Cardiac muscle cell (in vitro differentiated cells and primary cell): ENCODE measurements around the gene H19. TPM values are rescaled to one million over a fixed set of nuclear protein-coding genes. Genes with fewer than 3 reads are reported as not detected.
A peak's percentile ranks its signal among the peaks of the same experiment; 100 is the strongest.

Source experiments
- DNase-seq, 2 donors: peaks; one replicate each; pipeline versions ENCODE4 v3.0.0 to v3.0.0-alpha.2; 2010 to 2017; ENCODE audit warnings: low read depth in 1 of 2, low spot score in 1 of 2
- H3K27ac ChIP-seq: fragments of 200-600 bp; sonication (generic); 2 replicates; pipeline ENCODE4 v1.5.1; 2016
- H3K27me3 ChIP-seq: fragments of 200-600 bp; sonication (generic); 2 replicates; pipeline ENCODE4 v1.6.0; 2016; ENCODE audit warnings: control low read depth
- H3K36me3 ChIP-seq: fragments of 200-600 bp; sonication (generic); 2 replicates; pipeline ENCODE4 v1.5.1; 2016; ENCODE audit warnings: control low read depth
- H3K4me1 ChIP-seq: fragments of 200-600 bp; sonication (generic); 2 replicates; pipeline ENCODE4 v1.8.1; 2017; ENCODE audit warnings: low read depth, mild to moderate bottlenecking, mixed run types
- H3K4me3 ChIP-seq: fragments of 200-600 bp; sonication (generic); 2 replicates; pipeline ENCODE4 v1.5.1; 2016; ENCODE audit warnings: mild to moderate bottlenecking
- H3K9me3 ChIP-seq: fragments of 200-600 bp; sonication (generic); 2 replicates; pipeline ENCODE4 v1.5.1; 2017; ENCODE audit warnings: low read depth, mild to moderate bottlenecking, control low read depth
- polyA plus RNA-seq: library from polyadenylated mRNA; unstranded; fragments of >200 nt; fragmentation: Nextera tagmentation; extraction: Ambion mirVana; gene quantifications from 2 replicates; pipeline ENCODE4 v1.2.1, GENCODE V29; 2016
- total RNA-seq: library from RNA; depleted of rRNA; stranded (reverse); fragments of >200 nt; gene quantifications from 2 replicates; pipeline ENCODE4 v1.2.3, GENCODE V29; 2016
- TF ChIP-seq, protein P1 (sequence below): IDR thresholded peaks from 2 replicates; pipeline ENCODE4 v1.5.1; 2012; ENCODE audit warnings: low read depth, mild to moderate bottlenecking, low read length

Gene H19
- total and polyA plus RNA-seq, 2 experiments from 2014 or later: 27.7 to 316 TPM

DNA sequence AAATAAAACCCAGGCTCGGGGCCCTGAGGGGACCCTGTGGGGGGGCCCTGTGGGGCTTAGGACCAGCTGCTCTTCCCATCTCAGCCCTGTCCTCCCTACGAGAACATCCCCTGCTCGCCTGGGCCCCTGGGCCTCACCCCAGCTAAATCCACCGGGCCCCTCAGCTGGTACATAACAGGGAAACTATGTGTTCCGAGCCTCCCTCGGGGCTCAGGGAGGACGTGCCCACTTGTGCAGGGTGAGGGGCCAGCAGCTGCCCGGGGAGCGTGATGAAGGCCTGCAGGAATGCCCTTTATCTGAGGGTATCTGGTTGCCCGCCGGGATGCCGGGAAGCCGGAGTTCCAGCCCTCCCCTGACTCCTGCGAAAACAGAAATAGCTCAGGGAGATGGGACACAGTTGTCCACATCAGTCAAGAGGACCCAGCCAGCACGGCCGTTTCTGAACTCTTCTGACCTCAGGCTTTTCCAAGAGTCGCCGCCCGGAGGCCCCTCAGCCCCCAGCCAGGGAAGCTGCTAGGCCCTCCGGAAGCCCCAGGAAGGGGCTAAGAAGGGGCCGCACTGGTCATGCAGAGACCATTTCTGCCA is 29.9 kb downstream of the H19 start:
- H3K4me3 ChIP-seq: no peak overlapping the region
- TF ChIP-seq, protein P1, sequence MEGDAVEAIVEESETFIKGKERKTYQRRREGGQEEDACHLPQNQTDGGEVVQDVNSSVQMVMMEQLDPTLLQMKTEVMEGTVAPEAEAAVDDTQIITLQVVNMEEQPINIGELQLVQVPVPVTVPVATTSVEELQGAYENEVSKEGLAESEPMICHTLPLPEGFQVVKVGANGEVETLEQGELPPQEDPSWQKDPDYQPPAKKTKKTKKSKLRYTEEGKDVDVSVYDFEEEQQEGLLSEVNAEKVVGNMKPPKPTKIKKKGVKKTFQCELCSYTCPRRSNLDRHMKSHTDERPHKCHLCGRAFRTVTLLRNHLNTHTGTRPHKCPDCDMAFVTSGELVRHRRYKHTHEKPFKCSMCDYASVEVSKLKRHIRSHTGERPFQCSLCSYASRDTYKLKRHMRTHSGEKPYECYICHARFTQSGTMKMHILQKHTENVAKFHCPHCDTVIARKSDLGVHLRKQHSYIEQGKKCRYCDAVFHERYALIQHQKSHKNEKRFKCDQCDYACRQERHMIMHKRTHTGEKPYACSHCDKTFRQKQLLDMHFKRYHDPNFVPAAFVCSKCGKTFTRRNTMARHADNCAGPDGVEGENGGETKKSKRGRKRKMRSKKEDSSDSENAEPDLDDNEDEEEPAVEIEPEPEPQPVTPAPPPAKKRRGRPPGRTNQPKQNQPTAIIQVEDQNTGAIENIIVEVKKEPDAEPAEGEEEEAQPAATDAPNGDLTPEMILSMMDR: no peak
- peak overlapping the region; percentile 69 for H3K27ac ChIP-seq
- no peaks in the 10 kb centered on the region for H3K4me1 ChIP-seq
- no peaks in the 10 kb centered on the region for H3K9me3 ChIP-seq
- no peak for DNase-seq
- no peaks in the 10 kb centered on the region for H3K27me3 ChIP-seq
- no peaks in the 10 kb centered on the region for H3K36me3 ChIP-seq

DNA sequence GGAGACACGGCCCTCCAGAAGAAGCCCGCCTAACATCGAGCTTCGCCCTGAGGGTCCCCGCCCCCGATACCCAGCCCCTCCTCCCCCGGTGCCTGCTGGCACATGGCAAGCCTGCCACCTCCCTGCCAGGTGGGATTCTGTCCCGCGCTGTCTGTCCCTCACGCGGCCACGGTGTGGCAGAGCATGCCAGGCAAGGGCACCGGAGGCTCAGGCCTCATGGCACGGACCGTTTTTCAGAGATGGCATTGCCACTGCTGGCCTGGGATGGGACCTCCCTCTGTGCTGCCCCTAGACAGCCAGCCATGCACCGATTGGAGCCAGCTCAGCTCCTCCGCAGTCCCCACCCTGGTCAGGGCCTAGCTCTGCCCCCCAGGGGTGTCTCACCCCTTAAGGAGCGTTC is 31.1 kb downstream of the H19 start:
- H3K36me3 ChIP-seq: no peaks in the 10 kb centered on the region
- DNase-seq: no peak

DNA sequence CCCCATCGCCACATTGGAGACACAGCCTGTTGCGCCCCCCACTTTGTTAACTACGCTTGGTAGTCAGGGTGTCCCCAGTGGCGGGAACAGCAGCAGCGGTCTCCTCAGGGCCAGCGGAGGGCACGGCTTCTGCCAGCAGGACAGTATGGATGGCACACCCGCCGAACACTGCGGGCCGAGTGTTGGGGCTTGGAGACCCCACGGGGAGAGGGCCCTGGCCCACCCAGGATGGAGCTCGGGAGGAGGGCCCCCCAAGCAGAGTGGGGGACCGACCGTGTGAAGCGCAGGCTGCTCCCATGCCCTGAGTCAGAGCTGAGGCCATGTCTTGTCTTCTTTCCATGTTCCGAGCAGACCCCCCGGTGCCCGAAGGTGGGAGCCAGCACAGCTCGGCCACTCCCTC is 32.7 kb downstream of the H19 start:
- Histone ChIP-seq H3K4me3 (no peak overlapping the region), H3K9me3 (no peaks in the 10 kb centered on the region), H3K36me3 (no peaks in the 10 kb centered on the region), H3K27ac (no peak overlapping the region), H3K27me3 (no peaks in the 10 kb centered on the region), H3K4me1 (no peaks in the 10 kb centered on the region)
- TF ChIP-seq, protein P1: no peak
- no peak for DNase-seq

More for the DNA sequence above, 31.1 kb downstream of the H19 start:
- TF ChIP-seq, protein P1: no peak
- no peaks in the 10 kb centered on the region for H3K27me3 ChIP-seq
- H3K9me3 ChIP-seq: no peaks in the 10 kb centered on the region
- no peak overlapping the region for H3K4me3 ChIP-seq
- no peaks in the 10 kb centered on the region for H3K4me1 ChIP-seq
- H3K27ac ChIP-seq: no peak overlapping the region

DNA sequence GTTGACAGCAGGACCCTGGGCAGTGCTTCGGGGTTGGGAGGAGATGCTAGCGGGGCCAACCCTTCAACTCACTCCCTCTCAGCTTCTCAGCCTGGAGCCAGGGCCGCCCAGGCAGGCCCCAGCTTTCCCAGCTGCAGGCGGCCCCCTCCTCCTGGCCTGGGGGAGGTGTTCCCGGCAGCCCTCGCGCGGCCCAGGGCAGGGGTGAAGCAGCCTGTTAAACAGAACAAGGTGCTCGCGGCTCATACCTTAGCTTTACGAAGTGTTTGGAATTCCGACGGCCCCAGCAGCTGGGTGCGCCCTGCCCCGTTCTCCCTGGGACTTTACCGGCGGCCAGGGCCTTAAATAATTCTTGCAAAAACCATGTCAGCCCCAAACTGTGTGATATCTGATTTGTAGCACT is 33.3 kb downstream of the H19 start:
- no peak for DNase-seq
- TF ChIP-seq, protein P1: no peak
- Histone ChIP-seq H3K4me1 (no peaks in the 10 kb centered on the region), H3K36me3 (no peaks in the 10 kb centered on the region), H3K27ac (no peak overlapping the region), H3K9me3 (no peaks in the 10 kb centered on the region), H3K27me3 (no peaks in the 10 kb centered on the region), H3K4me3 (no peak overlapping the region)

DNA sequence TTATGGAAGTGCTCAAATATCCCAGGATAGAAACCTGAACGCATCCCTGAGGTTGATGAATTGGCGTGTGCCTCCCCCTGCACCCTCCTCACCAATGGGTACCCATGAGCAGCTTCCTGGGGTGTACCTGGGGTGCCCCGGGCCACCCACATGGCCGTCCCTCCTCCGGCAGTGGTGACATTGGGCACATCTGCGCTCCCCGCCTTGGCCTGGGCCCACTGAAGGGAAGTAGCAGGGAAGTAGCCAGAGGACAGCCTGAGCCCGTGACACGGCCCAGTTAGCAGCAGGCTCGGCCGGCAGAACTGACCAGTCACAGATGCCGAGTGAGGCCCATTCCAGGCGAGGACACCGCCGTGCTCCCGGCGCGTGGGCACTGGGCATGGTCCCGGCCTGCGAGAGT is 33.8 kb downstream of the H19 start:
- Histone ChIP-seq H3K27ac (no peak overlapping the region), H3K27me3 (no peaks in the 10 kb centered on the region), H3K4me1 (no peaks in the 10 kb centered on the region), H3K4me3 (no peak overlapping the region), H3K36me3 (no peaks in the 10 kb centered on the region), H3K9me3 (no peaks in the 10 kb centered on the region)
- DNase-seq: no peak
- TF ChIP-seq, protein P1: no peak
